K562 (cell line): ENCODE measurements around the gene PTPRF.

Source experiments
- CHD2 ChIP-seq: IDR thresholded peaks from 2 replicates; pipeline ENCODE4 v1.6.1; 2011; ENCODE audit warnings: low read depth, low read length
- GTF2F1 ChIP-seq: IDR thresholded peaks from 2 replicates; pipeline ENCODE4 v1.6.1; 2011; ENCODE audit warnings: low read depth, low read length, improper control_type of control experiment
- SMARCA4 ChIP-seq: fragments of 450-650 bp; IDR thresholded peaks from 2 replicates; pipeline ENCODE4 v1.6.1; 2016
- TF ChIP-seq, protein P1 (sequence below), 2 experiments: fragments of 450-650 bp in 1 of 2; sonication (generic) in 1 of 2; formaldehyde crosslinking in 1 of 2; IDR thresholded peaks in 1 of 2; conservative IDR thresholded peaks in 1 of 2; 2 replicates each; pipeline versions ENCODE4 v1.6.1 to v1.8.1; 2016 to 2023; ENCODE audit warnings: mild to moderate bottlenecking in 2 of 2, moderate library complexity in 2 of 2, inconsistent platforms in 1 of 2, missing genetic modification reagents in 1 of 2

- TF ChIP-seq GTF2F1 (no peak), SMARCA4 (no peak), CHD2 (no peak)
- TF ChIP-seq, protein P1, sequence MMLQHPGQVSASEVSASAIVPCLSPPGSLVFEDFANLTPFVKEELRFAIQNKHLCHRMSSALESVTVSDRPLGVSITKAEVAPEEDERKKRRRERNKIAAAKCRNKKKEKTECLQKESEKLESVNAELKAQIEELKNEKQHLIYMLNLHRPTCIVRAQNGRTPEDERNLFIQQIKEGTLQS (IDR thresholded peaks at IDR 0.05), result no peak
- TF ChIP-seq, protein P1 (CRISPR knock-in tag; conservative IDR thresholded peaks at IDR 0.05), result no peak
Measured at GRCh38 chr1:43671626-43672330, 141.1 kb downstream of the PTPRF start.
